SJCRH30 (cell line): Measurements from ENCODE around the gene BMP15. TPM values are rescaled to one million over a fixed set of nuclear protein-coding genes. Genes with fewer than 3 reads are reported as not detected.

Experiments
- DNase-seq, 2 experiments: peaks; one replicate each; pipeline ENCODE4 v3.0.0-alpha.2; 2015 to 2020
- H3K27ac ChIP-seq: fragments of 250-450 bp; sonication (Bioruptor Pico); 2 replicates; pipeline ENCODE4 v1.5.1; 2020; ENCODE audit warnings: mild to moderate bottlenecking, moderate library complexity
- H3K27me3 ChIP-seq: fragments of 250-450 bp; sonication (Bioruptor Pico); 2 replicates; pipeline ENCODE4 v1.5.1; 2020; ENCODE audit warnings: mild to moderate bottlenecking, moderate library complexity
- H3K36me3 ChIP-seq: fragments of 250-450 bp; sonication (Bioruptor Pico); 2 replicates; pipeline ENCODE4 v1.5.1; 2020; ENCODE audit warnings: mild to moderate bottlenecking, moderate library complexity
- H3K4me1 ChIP-seq: fragments of 250-450 bp; sonication (Bioruptor Pico); 2 replicates; pipeline ENCODE4 v1.5.1; 2020; ENCODE audit warnings: mild to moderate bottlenecking, moderate library complexity
- H3K4me3 ChIP-seq: fragments of 250-450 bp; sonication (Bioruptor Pico); 2 replicates; pipeline ENCODE4 v1.5.1; 2020; ENCODE audit warnings: mild to moderate bottlenecking, moderate library complexity
- H3K9me3 ChIP-seq: fragments of 250-450 bp; sonication (Bioruptor Pico); replicated peaks from 2 replicates; pipeline ENCODE4 v1.5.1; 2020; ENCODE audit warnings: mild to moderate bottlenecking, moderate library complexity
- total RNA-seq: library from RNA; depleted of rRNA; stranded (reverse); fragments of >200 nt; shearing (Covaris generic); gene quantifications from 2 replicates; pipeline ENCODE4 v1.2.3, GENCODE V29; 2014; rRNA removed

The BMP15 gene
- total RNA-seq = not detected in 2 replicates

- no peak within 1 kb of the TSS for H3K4me3 ChIP-seq
- H3K36me3 ChIP-seq = no peaks in the 10 kb centered on the region
- H3K27me3 ChIP-seq = no peaks in the 10 kb centered on the region
- no peak within 1 kb of the TSS for H3K27ac ChIP-seq
- H3K9me3 ChIP-seq = no peaks in the 10 kb centered on the region
- no peaks in the 10 kb centered on the region for H3K4me1 ChIP-seq
- no peak for DNase-seq
Observed at GRCh38 chrX:50910685-50911176, at the start of gene BMP15. BMP15 (plus strand) TSS chrX:50910735; CDS start chrX:50910784, 49 bp downstream.

DNA sequence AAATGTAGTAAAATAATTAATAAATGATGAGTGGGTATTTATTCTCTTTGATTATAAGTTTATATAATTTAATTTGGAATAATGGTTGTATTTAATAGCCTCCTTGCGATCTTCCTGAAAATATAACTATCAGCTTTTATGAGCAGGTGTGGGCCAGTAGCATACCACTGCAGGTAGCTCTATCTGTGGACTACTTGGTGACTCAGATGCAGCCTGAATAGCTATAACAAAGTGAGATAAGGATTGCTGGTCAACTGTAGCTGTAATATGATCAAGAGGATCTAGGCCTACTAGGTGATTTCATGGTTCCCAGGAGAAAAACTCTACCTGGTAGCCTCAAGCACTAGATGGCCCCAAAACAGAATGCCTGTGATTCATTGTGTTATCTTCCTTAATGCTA lies 47.1 kb upstream of the BMP15 start:
- H3K27ac ChIP-seq = no peak overlapping the region
- no peak overlapping the region for H3K4me3 ChIP-seq
- H3K9me3 ChIP-seq = no peaks in the 10 kb centered on the region
- H3K4me1 ChIP-seq = no peaks in the 10 kb centered on the region
- no peak for DNase-seq
- no peaks in the 10 kb centered on the region for H3K27me3 ChIP-seq
- no peaks in the 10 kb centered on the region for H3K36me3 ChIP-seq

- no peaks in the 10 kb centered on the region for H3K9me3 ChIP-seq
- H3K27me3 ChIP-seq = no peaks in the 10 kb centered on the region
- H3K4me3 ChIP-seq = no peak overlapping the region
Observed at GRCh38 chrX:50865311-50865710, 45.2 kb upstream of the BMP15 start.

GRCh38 chrX:50871922-50872453 lies 38.5 kb upstream of the BMP15 start:
- Histone ChIP-seq H3K9me3 (no peaks in the 10 kb centered on the region), H3K27me3 (no peaks in the 10 kb centered on the region), H3K4me3 (no peak overlapping the region), H3K4me1 (no peaks in the 10 kb centered on the region), H3K36me3 (no peaks in the 10 kb centered on the region), H3K27ac (no peak overlapping the region)
- no peak for DNase-seq

More at GRCh38 chrX:50865311-50865710, 45.2 kb upstream of the BMP15 start:
- Histone ChIP-seq H3K36me3 (no peaks in the 10 kb centered on the region), H3K4me1 (no peaks in the 10 kb centered on the region), H3K27ac (no peak overlapping the region)
- no peak for DNase-seq

GRCh38 chrX:50874876-50875275 lies 35.7 kb upstream of the BMP15 start:
- no peaks in the 10 kb centered on the region for H3K36me3 ChIP-seq
- no peak for DNase-seq
- no peaks in the 10 kb centered on the region for H3K9me3 ChIP-seq
- no peaks in the 10 kb centered on the region for H3K27me3 ChIP-seq
- H3K4me3 ChIP-seq = no peak overlapping the region
- no peak overlapping the region for H3K27ac ChIP-seq
- no peaks in the 10 kb centered on the region for H3K4me1 ChIP-seq

- H3K36me3 ChIP-seq = no peaks in the 10 kb centered on the region
- H3K4me1 ChIP-seq = no peaks in the 10 kb centered on the region
- H3K4me3 ChIP-seq = no peak overlapping the region
- H3K27ac ChIP-seq = no peak overlapping the region
- no peaks in the 10 kb centered on the region for H3K9me3 ChIP-seq
- no peaks in the 10 kb centered on the region for H3K27me3 ChIP-seq
- DNase-seq = no peak
Observed at GRCh38 chrX:50876551-50876950, 34.0 kb upstream of the BMP15 start.

- Histone ChIP-seq H3K27me3 (no peaks in the 10 kb centered on the region), H3K9me3 (no peaks in the 10 kb centered on the region), H3K27ac (no peak overlapping the region), H3K36me3 (no peaks in the 10 kb centered on the region), H3K4me1 (no peaks in the 10 kb centered on the region), H3K4me3 (no peak overlapping the region)
- no peak for DNase-seq
Observed at GRCh38 chrX:50877310-50877709, 33.2 kb upstream of the BMP15 start.

DNA sequence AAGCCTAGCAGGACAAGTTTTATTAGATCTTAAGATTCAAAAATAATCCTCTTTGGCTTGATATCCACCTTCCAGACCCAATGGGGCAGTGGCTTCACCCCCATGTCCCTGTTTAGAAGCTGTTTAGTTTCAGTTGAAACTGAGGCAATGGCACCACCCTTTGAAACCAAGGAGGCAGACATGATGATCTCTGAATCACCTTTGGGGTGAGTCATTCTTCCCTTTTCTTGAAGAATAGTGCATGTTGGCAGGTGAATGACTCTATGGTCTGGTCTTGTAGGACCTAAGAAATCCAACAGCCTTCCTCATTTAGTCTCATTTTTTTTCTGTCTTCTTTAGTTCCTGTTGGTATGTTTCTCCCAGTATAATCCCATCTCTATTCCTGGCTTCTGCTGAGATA lies 29.5 kb upstream of the BMP15 start:
- no peak overlapping the region for H3K4me3 ChIP-seq
- no peaks in the 10 kb centered on the region for H3K4me1 ChIP-seq
- H3K27ac ChIP-seq = no peak overlapping the region
- no peaks in the 10 kb centered on the region for H3K36me3 ChIP-seq
- no peaks in the 10 kb centered on the region for H3K27me3 ChIP-seq
- no peak for DNase-seq
- no peaks in the 10 kb centered on the region for H3K9me3 ChIP-seq

DNA sequence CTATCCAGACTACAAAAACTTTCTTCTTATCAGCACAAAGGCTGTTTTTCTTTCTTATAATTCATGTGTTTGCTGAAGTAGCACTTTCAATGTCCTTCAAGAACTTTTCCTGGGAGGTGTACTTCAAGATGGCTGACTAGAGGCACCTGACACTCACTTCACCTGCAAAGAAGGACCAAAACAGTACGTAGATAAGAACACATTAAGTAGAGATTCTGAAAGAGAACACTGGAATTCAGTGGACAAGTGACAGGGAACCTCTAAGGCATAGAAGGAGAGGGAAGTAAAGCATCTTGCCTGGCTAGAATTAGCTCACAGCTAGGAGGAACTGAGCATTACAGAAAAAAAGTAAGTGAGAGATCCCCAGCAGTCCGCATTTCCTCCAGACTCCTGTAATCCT lies 21.7 kb upstream of the BMP15 start:
- no peak for DNase-seq
- no peaks in the 10 kb centered on the region for H3K4me1 ChIP-seq
- no peak overlapping the region for H3K4me3 ChIP-seq
- H3K36me3 ChIP-seq = no peaks in the 10 kb centered on the region
- H3K9me3 ChIP-seq = no peaks in the 10 kb centered on the region
- no peak overlapping the region for H3K27ac ChIP-seq
- no peaks in the 10 kb centered on the region for H3K27me3 ChIP-seq

GRCh38 chrX:50889582-50889981 lies 21.0 kb upstream of the BMP15 start:
- no peaks in the 10 kb centered on the region for H3K4me1 ChIP-seq
- H3K27ac ChIP-seq = no peak overlapping the region
- DNase-seq = no peak
- H3K4me3 ChIP-seq = no peak overlapping the region
- no peaks in the 10 kb centered on the region for H3K9me3 ChIP-seq
- H3K27me3 ChIP-seq = no peaks in the 10 kb centered on the region
- no peaks in the 10 kb centered on the region for H3K36me3 ChIP-seq

- Histone ChIP-seq H3K9me3 (no peaks in the 10 kb centered on the region), H3K36me3 (no peaks in the 10 kb centered on the region), H3K27me3 (no peaks in the 10 kb centered on the region), H3K27ac (no peak overlapping the region), H3K4me1 (no peaks in the 10 kb centered on the region), H3K4me3 (no peak overlapping the region)
- no peak for DNase-seq
Observed at GRCh38 chrX:50893047-50893446, 17.5 kb upstream of the BMP15 start.

DNA sequence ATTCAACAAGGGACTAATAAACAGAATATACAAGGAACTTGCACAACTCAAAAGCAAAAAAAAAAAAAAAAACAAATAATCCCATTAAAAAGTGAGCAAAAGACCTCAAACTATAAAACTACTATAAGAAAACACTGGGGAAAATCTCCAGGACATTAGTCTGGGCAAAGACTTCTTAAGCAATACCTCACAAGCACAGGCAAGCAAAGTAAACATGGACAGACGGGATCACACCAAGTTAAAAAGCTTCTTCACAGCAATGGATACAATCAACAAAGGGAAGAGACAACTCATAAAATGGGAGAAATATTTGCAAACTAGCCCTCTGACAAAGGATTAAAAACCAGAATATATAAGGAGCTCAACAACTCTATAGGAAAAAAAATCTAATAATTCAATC lies 17.1 kb upstream of the BMP15 start:
- H3K9me3 ChIP-seq = no peaks in the 10 kb centered on the region
- H3K4me3 ChIP-seq = no peak overlapping the region
- DNase-seq = no peak

DNA sequence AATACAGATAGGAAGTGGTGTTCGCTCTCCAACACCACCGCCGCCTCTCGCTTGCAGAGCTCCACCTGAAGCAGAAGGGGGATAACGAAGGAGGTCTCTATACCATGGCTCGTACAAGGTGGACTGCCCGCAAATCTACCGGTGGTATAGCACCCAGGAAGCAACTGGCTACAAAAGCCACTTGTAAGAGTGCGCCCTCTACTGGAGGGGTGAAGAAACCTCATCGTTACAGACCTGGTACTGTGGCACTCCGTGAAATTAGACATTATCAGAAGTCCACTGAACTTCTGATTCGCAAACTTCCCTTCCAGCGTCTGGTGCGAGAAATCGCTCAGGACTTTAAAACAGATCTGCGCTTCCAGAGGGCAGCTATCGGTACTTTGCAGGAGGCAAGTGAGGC lies 5.2 kb upstream of the BMP15 start:
- no peak overlapping the region for H3K4me3 ChIP-seq
- DNase-seq = peak; percentile 17 to 38
- no peak overlapping the region for H3K27ac ChIP-seq
- H3K4me1 ChIP-seq = no peaks in the 10 kb centered on the region
- no peaks in the 10 kb centered on the region for H3K27me3 ChIP-seq
- H3K9me3 ChIP-seq = no peaks in the 10 kb centered on the region
- H3K36me3 ChIP-seq = no peaks in the 10 kb centered on the region

More for the DNA sequence above, 17.1 kb upstream of the BMP15 start:
- Histone ChIP-seq H3K27ac (no peak overlapping the region), H3K27me3 (no peaks in the 10 kb centered on the region), H3K36me3 (no peaks in the 10 kb centered on the region), H3K4me1 (no peaks in the 10 kb centered on the region)

- Histone ChIP-seq H3K36me3 (no peaks in the 10 kb centered on the region), H3K9me3 (no peaks in the 10 kb centered on the region), H3K27ac (no peak overlapping the region), H3K4me3 (no peak overlapping the region), H3K4me1 (no peaks in the 10 kb centered on the region), H3K27me3 (no peaks in the 10 kb centered on the region)
- DNase-seq = no peak
Observed at GRCh38 chrX:50913520-50913919, 3.0 kb downstream of the BMP15 start.

- Histone ChIP-seq H3K27ac (no peak overlapping the region), H3K27me3 (no peaks in the 10 kb centered on the region), H3K4me1 (no peaks in the 10 kb centered on the region), H3K4me3 (no peak overlapping the region), H3K36me3 (no peaks in the 10 kb centered on the region), H3K9me3 (no peaks in the 10 kb centered on the region)
- DNase-seq = peak; percentile 7 to 51
Observed at GRCh38 chrX:50920132-50920531, 9.6 kb downstream of the BMP15 start.

GRCh38 chrX:50927127-50927526 lies 16.6 kb downstream of the BMP15 start:
- H3K4me1 ChIP-seq = no peaks in the 10 kb centered on the region
- H3K36me3 ChIP-seq = no peaks in the 10 kb centered on the region
- no peak overlapping the region for H3K4me3 ChIP-seq
- H3K27me3 ChIP-seq = no peaks in the 10 kb centered on the region
- H3K27ac ChIP-seq = no peak overlapping the region
- DNase-seq = no peak
- H3K9me3 ChIP-seq = no peaks in the 10 kb centered on the region
